ENCODE results near the gene GPR157. TPM values are rescaled to one million over a fixed set of nuclear protein-coding genes. Genes with fewer than 3 reads are reported as not detected.
A peak's percentile ranks its signal among the peaks of the same experiment; 100 is the strongest.
"Not testable (repeated sequence)": the region's sequence is repeated elsewhere in the genome, so short reads cannot be mapped to it uniquely, and the experiment has no call there.

Gene GPR157
- total and polyA plus RNA-seq, 9 donors: 1.0 to 2.6 (median 1.3) TPM

GRCh38 chr1:9129266-9130041 lies 552 bp upstream of the GPR157 start:
- DNase-seq: peak; percentile 56
- Histone ChIP-seq H3K27ac (ENCODE audit: low read length) (peak overlapping the region; percentile 38), H3K9me3 (replicated peaks; ENCODE audit: control insufficient read depth, low read depth, low read length) (no peaks in the 10 kb centered on the region), H3K27me3 (ENCODE audit: control insufficient read depth, insufficient read depth, low read length) (peaks cover 21% of the 10 kb centered on the region), H3K36me3 (ENCODE audit: control insufficient read depth, insufficient read depth, low read length) (no peaks in the 10 kb centered on the region), H3K4me1 (ENCODE audit: control insufficient read depth, insufficient read depth, low read length) (peaks cover 8% of the 10 kb centered on the region), H3K4me3 (ENCODE audit: low read length) (peak overlapping the region; percentile 42)
- WGBS (ENCODE audit: insufficient coverage): 1% methylated on average over 19 of the region's 46 CpGs

- WGBS (ENCODE audit: insufficient coverage): 31% methylated on average over 13 of the region's 16 CpGs
- Histone ChIP-seq H3K27ac (ENCODE audit: low read length) (no peak overlapping the region), H3K9me3 (replicated peaks; ENCODE audit: control insufficient read depth, low read depth, low read length) (no peaks in the 10 kb centered on the region), H3K4me1 (ENCODE audit: control insufficient read depth, insufficient read depth, low read length) (peaks cover 8% of the 10 kb centered on the region), H3K36me3 (ENCODE audit: control insufficient read depth, insufficient read depth, low read length) (no peaks in the 10 kb centered on the region), H3K27me3 (ENCODE audit: control insufficient read depth, insufficient read depth, low read length) (peaks cover 21% of the 10 kb centered on the region), H3K4me3 (ENCODE audit: low read length) (peak overlapping the region; percentile 38)
- no peak for DNase-seq
These were observed 759 bp downstream of the GPR157 start for GRCh38 chr1:9128166-9128519.

GRCh38 chr1:9127395-9128165 lies 1.3 kb downstream of the GPR157 start:
- WGBS (ENCODE audit: insufficient coverage): 36% methylated on average over 8 of the region's 19 CpGs
- Histone ChIP-seq H3K4me1 (ENCODE audit: control insufficient read depth, insufficient read depth, low read length) (peaks cover 8% of the 10 kb centered on the region), H3K36me3 (ENCODE audit: control insufficient read depth, insufficient read depth, low read length) (no peaks in the 10 kb centered on the region), H3K27me3 (ENCODE audit: control insufficient read depth, insufficient read depth, low read length) (peaks cover 21% of the 10 kb centered on the region), H3K9me3 (replicated peaks; ENCODE audit: control insufficient read depth, low read depth, low read length) (no peaks in the 10 kb centered on the region), H3K27ac (ENCODE audit: low read length) (no peak overlapping the region), H3K4me3 (ENCODE audit: low read length) (no peak overlapping the region)
- DNase-seq: no peak

- peaks cover 8% of the 10 kb centered on the region for H3K4me1 ChIP-seq (ENCODE audit: control insufficient read depth, insufficient read depth, low read length)
- H3K36me3 ChIP-seq (ENCODE audit: control insufficient read depth, insufficient read depth, low read length): no peaks in the 10 kb centered on the region
- no peak overlapping the region for H3K27ac ChIP-seq (ENCODE audit: low read length)
- WGBS (ENCODE audit: insufficient coverage): no CpG with 5 or more reads among the region's 2 CpGs
- no peak overlapping the region for H3K4me3 ChIP-seq (ENCODE audit: low read length)
- no peaks in the 10 kb centered on the region for H3K9me3 ChIP-seq (replicated peaks; ENCODE audit: control insufficient read depth, low read depth, low read length)
- H3K27me3 ChIP-seq (ENCODE audit: control insufficient read depth, insufficient read depth, low read length): peaks cover 21% of the 10 kb centered on the region
- no peak for DNase-seq
These were observed 2.4 kb downstream of the GPR157 start for GRCh38 chr1:9126511-9126910.

GRCh38 chr1:9125847-9126246 lies 3.1 kb downstream of the GPR157 start:
- not testable (repeated sequence) for H3K4me1 ChIP-seq (ENCODE audit: control insufficient read depth, insufficient read depth, low read length); DNase-seq

GRCh38 chr1:9125325-9125724 lies 3.6 kb downstream of the GPR157 start:
- H3K36me3 ChIP-seq (ENCODE audit: control insufficient read depth, insufficient read depth, low read length): no peaks in the 10 kb centered on the region
- no CpG with 5 or more reads among the region's 4 CpGs for WGBS (ENCODE audit: insufficient coverage)
- no peaks in the 10 kb centered on the region for H3K9me3 ChIP-seq (replicated peaks; ENCODE audit: control insufficient read depth, low read depth, low read length)
- H3K27ac ChIP-seq (ENCODE audit: low read length): no peak overlapping the region
- no peak for DNase-seq
- peaks cover 21% of the 10 kb centered on the region for H3K27me3 ChIP-seq (ENCODE audit: control insufficient read depth, insufficient read depth, low read length)
- H3K4me1 ChIP-seq (ENCODE audit: control insufficient read depth, insufficient read depth, low read length): peaks cover 8% of the 10 kb centered on the region
- no peak overlapping the region for H3K4me3 ChIP-seq (ENCODE audit: low read length)

More at GRCh38 chr1:9125847-9126246, 3.1 kb downstream of the GPR157 start:
- peaks cover 21% of the 10 kb centered on the region for H3K27me3 ChIP-seq (ENCODE audit: control insufficient read depth, insufficient read depth, low read length)
- not testable (repeated sequence) for H3K27ac ChIP-seq (ENCODE audit: low read length); H3K4me3 ChIP-seq (ENCODE audit: low read length); H3K9me3 ChIP-seq (replicated peaks; ENCODE audit: control insufficient read depth, low read depth, low read length); H3K36me3 ChIP-seq (ENCODE audit: control insufficient read depth, insufficient read depth, low read length)
- 89% methylated on average over 5 of the region's 9 CpGs for WGBS (ENCODE audit: insufficient coverage)

GRCh38 chr1:9124389-9124788 lies 4.5 kb downstream of the GPR157 start:
- H3K4me3 ChIP-seq (ENCODE audit: low read length); H3K27ac ChIP-seq (ENCODE audit: low read length); H3K9me3 ChIP-seq (replicated peaks; ENCODE audit: control insufficient read depth, low read depth, low read length); H3K4me1 ChIP-seq (ENCODE audit: control insufficient read depth, insufficient read depth, low read length); DNase-seq; H3K36me3 ChIP-seq (ENCODE audit: control insufficient read depth, insufficient read depth, low read length): not testable (repeated sequence)
- 80% methylated on average over 1 of the region's 8 CpGs for WGBS (ENCODE audit: insufficient coverage)
- H3K27me3 ChIP-seq (ENCODE audit: control insufficient read depth, insufficient read depth, low read length): peaks cover 19% of the 10 kb centered on the region

GRCh38 chr1:9123665-9124064 lies 5.2 kb downstream of the GPR157 start:
- H3K27me3 ChIP-seq (ENCODE audit: control insufficient read depth, insufficient read depth, low read length): peaks cover 18% of the 10 kb centered on the region
- H3K36me3 ChIP-seq (ENCODE audit: control insufficient read depth, insufficient read depth, low read length); DNase-seq; H3K27ac ChIP-seq (ENCODE audit: low read length); H3K9me3 ChIP-seq (replicated peaks; ENCODE audit: control insufficient read depth, low read depth, low read length); H3K4me3 ChIP-seq (ENCODE audit: low read length); H3K4me1 ChIP-seq (ENCODE audit: control insufficient read depth, insufficient read depth, low read length): not testable (repeated sequence)
- WGBS (ENCODE audit: insufficient coverage): no CpG with 5 or more reads among the region's 2 CpGs

- peaks cover under 1% of the 10 kb centered on the region for H3K27me3 ChIP-seq (ENCODE audit: control insufficient read depth, insufficient read depth, low read length)
- H3K4me1 ChIP-seq (ENCODE audit: control insufficient read depth, insufficient read depth, low read length): no peaks in the 10 kb centered on the region
- H3K9me3 ChIP-seq (replicated peaks; ENCODE audit: control insufficient read depth, low read depth, low read length): no peaks in the 10 kb centered on the region
- H3K4me3 ChIP-seq (ENCODE audit: low read length): no peak overlapping the region
- H3K36me3 ChIP-seq (ENCODE audit: control insufficient read depth, insufficient read depth, low read length): no peaks in the 10 kb centered on the region
- 90% methylated on average over 6 of the region's 22 CpGs for WGBS (ENCODE audit: insufficient coverage)
- DNase-seq: no peak
- H3K27ac ChIP-seq (ENCODE audit: low read length): no peak overlapping the region
These were observed 7.1 kb downstream of the GPR157 start for GRCh38 chr1:9121496-9122409.

Data from muscle of leg (tissue), 11 donors.